ENCODE data around the gene PTH.

Gene PTH

DNA sequence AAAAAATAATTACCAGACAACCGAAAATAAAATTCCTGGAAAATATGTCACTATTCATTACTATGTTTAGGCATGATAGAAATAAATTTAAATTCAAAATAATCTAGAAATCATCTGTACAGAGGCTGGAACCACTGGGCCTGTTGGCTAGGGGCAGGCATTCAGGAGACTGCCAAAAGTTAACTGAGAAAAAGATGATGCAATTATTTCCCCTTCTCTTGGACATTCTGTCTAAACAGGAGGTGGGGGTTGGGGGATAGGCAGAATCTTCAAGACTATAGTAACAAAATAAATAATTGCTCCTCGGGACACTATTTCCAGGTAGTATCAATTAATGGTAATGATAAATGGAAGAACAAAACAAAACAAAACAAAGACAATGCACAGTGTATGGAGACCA lies 46.9 kb downstream of the PTH start:
- DNase-seq: peak; percentile 27 to 70 (median 44)

DNA sequence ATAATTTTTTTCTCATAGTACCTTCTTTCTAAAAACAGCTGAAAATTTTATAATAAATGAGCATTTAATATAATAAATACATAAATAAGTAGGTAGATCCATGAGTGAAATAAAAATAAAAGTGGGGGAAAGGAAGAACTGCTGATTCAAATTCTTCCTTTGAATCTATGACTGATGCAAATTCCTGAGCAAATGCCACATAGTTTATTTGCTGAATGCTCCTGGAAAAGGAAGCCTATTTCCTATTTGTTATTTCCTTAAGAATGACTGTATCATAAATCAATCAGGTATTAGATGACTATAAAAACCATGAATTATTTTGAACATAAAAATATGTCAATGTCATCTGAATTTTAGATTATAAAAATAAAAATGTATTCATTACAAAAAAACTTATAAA lies 49.4 kb downstream of the PTH start:
- no peak for DNase-seq

DNA sequence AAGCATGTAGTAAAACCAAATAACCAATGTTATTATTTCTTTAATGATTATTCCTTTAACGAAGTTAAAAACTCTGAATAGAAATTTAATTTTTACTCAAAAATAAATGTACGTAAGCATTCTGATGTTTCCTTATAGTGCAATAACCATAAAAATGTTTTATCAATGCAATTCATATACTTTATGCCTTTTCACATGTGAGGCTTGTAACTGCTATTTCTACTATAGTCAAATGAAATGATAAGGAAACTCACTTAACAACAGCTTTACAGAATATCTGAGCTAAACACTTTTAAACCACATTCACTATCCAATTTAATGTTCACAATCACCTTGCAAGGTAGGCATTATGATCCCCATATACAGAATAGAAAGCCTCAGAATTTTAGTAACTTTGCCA lies 50.2 kb downstream of the PTH start:
- no peak for DNase-seq

Measured in suppressor macrophage (primary cell).